PFSK-1 (cell line): ENCODE measurements around the gene MAD1L1.

Source experiments
- POLR2AphosphoS5 ChIP-seq: IDR thresholded peaks from 2 replicates; pipeline ENCODE4 v1.6.1; 2012; ENCODE audit warnings: low read depth, mild to moderate bottlenecking, control low read depth, low read length, moderate library complexity
- TAF1 ChIP-seq: IDR thresholded peaks from 2 replicates; pipeline ENCODE4 v1.6.1; 2012; ENCODE audit warnings: low read length, control low read depth, borderline replicate concordance; ENCODE audit not compliant: insufficient read depth
- TF ChIP-seq, protein P1 (sequence below), 2 experiments: IDR thresholded peaks; 2 replicates each; pipeline versions ENCODE4 v1.6.1 to v1.8.0; 2011 to 2012; ENCODE audit warnings: low read depth in 2 of 2, low read length in 2 of 2, control low read depth in 1 of 2, inconsistent platforms in 1 of 2, mild to moderate bottlenecking in 1 of 2, moderate library complexity in 1 of 2; ENCODE audit not compliant: insufficient read depth in 1 of 2

DNA sequence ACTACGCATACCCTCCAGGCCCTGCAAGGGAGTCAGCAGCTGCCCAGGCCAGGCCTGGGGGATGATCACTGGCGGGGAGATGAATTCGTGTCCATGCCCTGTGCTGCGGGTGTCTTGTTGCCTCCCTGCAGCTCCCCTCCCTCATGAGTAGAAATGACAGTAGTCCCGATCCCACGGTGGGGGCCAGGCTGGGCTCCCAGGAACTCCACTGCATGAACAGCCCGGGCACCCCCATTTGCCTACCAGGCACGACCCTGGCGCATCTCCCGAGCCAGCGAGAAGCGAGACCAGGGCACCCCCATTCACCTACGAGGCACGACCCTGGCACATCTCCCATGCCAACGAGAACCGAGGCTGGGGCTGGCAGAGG lies 316.2 kb downstream of the MAD1L1 start:
- TF ChIP-seq TAF1 (no peak), POLR2AphosphoS5 (no peak)
- TF ChIP-seq, protein P1, sequence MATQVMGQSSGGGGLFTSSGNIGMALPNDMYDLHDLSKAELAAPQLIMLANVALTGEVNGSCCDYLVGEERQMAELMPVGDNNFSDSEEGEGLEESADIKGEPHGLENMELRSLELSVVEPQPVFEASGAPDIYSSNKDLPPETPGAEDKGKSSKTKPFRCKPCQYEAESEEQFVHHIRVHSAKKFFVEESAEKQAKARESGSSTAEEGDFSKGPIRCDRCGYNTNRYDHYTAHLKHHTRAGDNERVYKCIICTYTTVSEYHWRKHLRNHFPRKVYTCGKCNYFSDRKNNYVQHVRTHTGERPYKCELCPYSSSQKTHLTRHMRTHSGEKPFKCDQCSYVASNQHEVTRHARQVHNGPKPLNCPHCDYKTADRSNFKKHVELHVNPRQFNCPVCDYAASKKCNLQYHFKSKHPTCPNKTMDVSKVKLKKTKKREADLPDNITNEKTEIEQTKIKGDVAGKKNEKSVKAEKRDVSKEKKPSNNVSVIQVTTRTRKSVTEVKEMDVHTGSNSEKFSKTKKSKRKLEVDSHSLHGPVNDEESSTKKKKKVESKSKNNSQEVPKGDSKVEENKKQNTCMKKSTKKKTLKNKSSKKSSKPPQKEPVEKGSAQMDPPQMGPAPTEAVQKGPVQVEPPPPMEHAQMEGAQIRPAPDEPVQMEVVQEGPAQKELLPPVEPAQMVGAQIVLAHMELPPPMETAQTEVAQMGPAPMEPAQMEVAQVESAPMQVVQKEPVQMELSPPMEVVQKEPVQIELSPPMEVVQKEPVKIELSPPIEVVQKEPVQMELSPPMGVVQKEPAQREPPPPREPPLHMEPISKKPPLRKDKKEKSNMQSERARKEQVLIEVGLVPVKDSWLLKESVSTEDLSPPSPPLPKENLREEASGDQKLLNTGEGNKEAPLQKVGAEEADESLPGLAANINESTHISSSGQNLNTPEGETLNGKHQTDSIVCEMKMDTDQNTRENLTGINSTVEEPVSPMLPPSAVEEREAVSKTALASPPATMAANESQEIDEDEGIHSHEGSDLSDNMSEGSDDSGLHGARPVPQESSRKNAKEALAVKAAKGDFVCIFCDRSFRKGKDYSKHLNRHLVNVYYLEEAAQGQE (IDR thresholded peaks at IDR 0.05; ENCODE audit: insufficient read depth in 1 of 2, low read depth in 2 of 2, low read length in 2 of 2) = no peak
